Calu3 (cell line): ENCODE results near the gene FEM1B. TPM values are rescaled to one million over a fixed set of nuclear protein-coding genes. Genes with fewer than 3 reads are reported as not detected.

Experiments used
- BruUV-seq: library from RNA; stranded (reverse); fragments of 400-500 nt; replicated peaks from 2 replicates; lab custom pipeline; 2021; lab: Mats Ljungman, UMichigan
- CTCF ChIA-PET: fragments of 300-600 bp; sonication (Branson Sonifier 250); formaldehyde crosslinking; loops from one replicate; lab custom pipeline; 2022; ENCODE audit warnings: antibody characterized with exemption; lab: Charles Lee
- DNase-seq: peaks from one replicate; pipeline ENCODE4 v3.0.0; 2022
- H3K27ac Mint-ChIP-seq: one replicate; pipeline ENCODE4 v1.8.0; 2022; ENCODE audit warnings: mixed read lengths; ENCODE audit not compliant: unreplicated experiment
- H3K27me3 Mint-ChIP-seq: one replicate; pipeline ENCODE4 v1.8.0; 2022; ENCODE audit warnings: mixed read lengths; ENCODE audit not compliant: unreplicated experiment
- H3K36me3 Mint-ChIP-seq: one replicate; pipeline ENCODE4 v1.8.0; 2022; ENCODE audit warnings: mild to moderate bottlenecking, moderate library complexity, mixed read lengths; ENCODE audit not compliant: insufficient read depth, unreplicated experiment
- H3K4me1 Mint-ChIP-seq: one replicate; pipeline ENCODE4 v1.8.0; 2022; ENCODE audit warnings: mild to moderate bottlenecking, low read depth, mixed read lengths; ENCODE audit not compliant: unreplicated experiment
- H3K4me3 Mint-ChIP-seq: one replicate; pipeline ENCODE4 v1.8.0; 2022; ENCODE audit warnings: mild to moderate bottlenecking, low read depth, moderate library complexity, mixed read lengths; ENCODE audit not compliant: unreplicated experiment
- H3K9me3 Mint-ChIP-seq: one replicate; pipeline ENCODE4 v1.8.0; 2022; ENCODE audit warnings: low read depth, mixed read lengths; ENCODE audit not compliant: unreplicated experiment
- intact Hi-C: fragments of 100-400 bp; cut with micrococcal nuclease; formaldehyde crosslinking; loops from one replicate; pipeline ENCODE4 v1.10.0; 2022; ENCODE audit not compliant: unreplicated experiment
- total RNA-seq: library from RNA; stranded (reverse); gene quantifications from 2 replicates; pipeline ENCODE4 v1.2.3, GENCODE V29; 2022
- TF ChIP-seq, protein P1 (sequence below): fragments of 200-600 bp; IDR thresholded peaks from one replicate; pipeline ENCODE4 v1.8.0; 2022; ENCODE audit warnings: antibody characterized with exemption; ENCODE audit not compliant: unreplicated experiment

The FEM1B gene
- total RNA-seq, 1 experiment from 2014 or later = 41.4 TPM

DNA sequence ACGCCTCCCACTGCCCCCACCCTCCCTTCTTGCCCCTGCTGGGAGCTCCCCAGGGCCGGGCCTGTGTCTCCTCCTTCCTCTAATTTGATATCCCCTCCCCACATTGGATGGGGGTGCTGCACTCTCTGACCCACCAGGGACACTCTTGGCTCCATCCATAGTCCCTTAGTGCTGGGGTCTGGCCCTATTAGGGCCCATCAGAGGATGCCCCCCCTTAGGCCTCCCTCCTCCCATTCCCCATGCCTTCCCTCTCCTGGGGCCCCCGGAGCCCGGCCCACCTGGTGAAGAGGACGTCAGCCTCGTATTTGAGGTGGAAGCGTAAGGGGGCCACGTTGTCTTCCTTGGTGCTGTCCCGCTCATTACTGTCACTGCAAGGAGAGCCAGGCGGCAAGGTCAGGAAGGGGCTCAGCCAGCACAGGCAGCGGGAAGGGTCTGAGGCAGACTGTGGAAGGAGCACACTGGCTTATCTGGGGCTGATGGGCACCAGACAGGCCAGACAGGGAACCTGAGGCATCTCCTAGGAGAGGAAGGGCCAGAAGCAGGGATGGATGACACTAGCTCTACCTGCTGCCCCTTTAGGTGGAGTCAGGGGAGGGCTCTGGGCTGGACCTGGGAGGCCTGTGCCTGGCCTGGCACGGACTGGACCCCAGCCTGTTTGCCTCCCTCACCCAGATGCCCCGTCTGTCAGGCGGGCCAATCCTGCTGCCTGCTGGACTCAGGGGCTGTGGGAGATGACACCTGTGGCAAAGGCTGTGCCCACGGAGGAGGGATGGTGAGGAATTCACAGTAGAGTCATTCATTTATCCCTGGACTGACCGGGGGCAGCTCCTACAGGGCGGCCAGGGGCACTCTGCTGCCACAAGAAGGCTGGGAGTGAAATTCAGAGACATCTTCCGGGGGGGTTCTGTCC lies 36.2 kb downstream of the FEM1B start:
- no TSS peak for BruUV-seq
- intact Hi-C loops = no loop called here
- no peaks in the 10 kb centered on the region for H3K36me3 Mint-ChIP-seq
- no peaks in the 10 kb centered on the region for H3K9me3 Mint-ChIP-seq
- no peak overlapping the region for H3K27ac Mint-ChIP-seq
- TF ChIP-seq, protein P1, sequence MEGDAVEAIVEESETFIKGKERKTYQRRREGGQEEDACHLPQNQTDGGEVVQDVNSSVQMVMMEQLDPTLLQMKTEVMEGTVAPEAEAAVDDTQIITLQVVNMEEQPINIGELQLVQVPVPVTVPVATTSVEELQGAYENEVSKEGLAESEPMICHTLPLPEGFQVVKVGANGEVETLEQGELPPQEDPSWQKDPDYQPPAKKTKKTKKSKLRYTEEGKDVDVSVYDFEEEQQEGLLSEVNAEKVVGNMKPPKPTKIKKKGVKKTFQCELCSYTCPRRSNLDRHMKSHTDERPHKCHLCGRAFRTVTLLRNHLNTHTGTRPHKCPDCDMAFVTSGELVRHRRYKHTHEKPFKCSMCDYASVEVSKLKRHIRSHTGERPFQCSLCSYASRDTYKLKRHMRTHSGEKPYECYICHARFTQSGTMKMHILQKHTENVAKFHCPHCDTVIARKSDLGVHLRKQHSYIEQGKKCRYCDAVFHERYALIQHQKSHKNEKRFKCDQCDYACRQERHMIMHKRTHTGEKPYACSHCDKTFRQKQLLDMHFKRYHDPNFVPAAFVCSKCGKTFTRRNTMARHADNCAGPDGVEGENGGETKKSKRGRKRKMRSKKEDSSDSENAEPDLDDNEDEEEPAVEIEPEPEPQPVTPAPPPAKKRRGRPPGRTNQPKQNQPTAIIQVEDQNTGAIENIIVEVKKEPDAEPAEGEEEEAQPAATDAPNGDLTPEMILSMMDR = no peak
- CTCF ChIA-PET = no interaction called here
- no peak overlapping the region for H3K4me3 Mint-ChIP-seq
- peaks cover 95% of the 10 kb centered on the region for H3K27me3 Mint-ChIP-seq
- DNase-seq = no peak
- H3K4me1 Mint-ChIP-seq = no peaks in the 10 kb centered on the region

DNA sequence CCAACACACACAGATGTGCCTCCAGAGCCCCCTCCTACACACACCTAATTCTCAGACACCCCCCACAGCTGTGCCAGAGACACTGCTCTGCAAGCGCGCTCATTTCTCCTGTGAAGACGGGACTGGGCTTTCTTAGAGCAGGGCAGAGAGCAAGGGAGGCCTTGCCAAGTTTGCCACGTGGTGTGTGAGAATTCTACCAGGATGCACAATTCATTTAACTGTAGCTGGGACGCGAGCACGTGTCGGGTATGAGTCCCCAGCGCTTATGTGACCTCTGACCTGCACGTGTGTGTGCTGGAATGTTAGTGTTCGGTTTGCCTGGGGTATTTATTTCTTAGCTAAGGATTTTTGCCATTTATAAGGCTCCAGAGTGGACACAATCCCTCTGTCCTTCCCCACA lies 37.0 kb downstream of the FEM1B start:
- CTCF ChIA-PET = no interaction called here
- no TSS peak for BruUV-seq
- peaks cover 99% of the 10 kb centered on the region for H3K27me3 Mint-ChIP-seq
- H3K9me3 Mint-ChIP-seq = no peaks in the 10 kb centered on the region
- no peak overlapping the region for H3K4me3 Mint-ChIP-seq
- no peaks in the 10 kb centered on the region for H3K36me3 Mint-ChIP-seq
- TF ChIP-seq, protein P1 = no peak
- H3K4me1 Mint-ChIP-seq = no peaks in the 10 kb centered on the region
- H3K27ac Mint-ChIP-seq = no peak overlapping the region
- intact Hi-C loops = no loop called here
- no peak for DNase-seq

- no peak overlapping the region for H3K27ac Mint-ChIP-seq
- no peak for DNase-seq
- no peaks in the 10 kb centered on the region for H3K4me1 Mint-ChIP-seq
- CTCF ChIA-PET = interaction anchor here (0.7 to 1.6 kb wide), 3 partner anchors 8 to 242 kb away, joined by 3 to 4 read pairs (median 3); no protein-coding TSS in a partner anchor
- intact Hi-C loops = no loop called here
- no TSS peak for BruUV-seq
- H3K36me3 Mint-ChIP-seq = no peaks in the 10 kb centered on the region
- H3K27me3 Mint-ChIP-seq = peaks cover 99% of the 10 kb centered on the region
- no peak overlapping the region for H3K4me3 Mint-ChIP-seq
- TF ChIP-seq, protein P1 = no peak
- no peaks in the 10 kb centered on the region for H3K9me3 Mint-ChIP-seq
Measured at GRCh38 chr15:68315035-68315434, 37.5 kb downstream of the FEM1B start.

GRCh38 chr15:68315495-68316031 lies 38.0 kb downstream of the FEM1B start:
- H3K4me3 Mint-ChIP-seq = no peak overlapping the region
- CTCF ChIA-PET = interaction anchor here (0.7 to 2.3 kb wide), 6 partner anchors 9 to 610 kb away, joined by 3 to 19 read pairs (median 3); no protein-coding TSS in a partner anchor
- BruUV-seq = no TSS peak
- TF ChIP-seq, protein P1 = no peak
- no peaks in the 10 kb centered on the region for H3K9me3 Mint-ChIP-seq
- H3K27me3 Mint-ChIP-seq = peaks cover 99% of the 10 kb centered on the region
- H3K27ac Mint-ChIP-seq = no peak overlapping the region
- H3K36me3 Mint-ChIP-seq = no peaks in the 10 kb centered on the region
- DNase-seq = no peak
- H3K4me1 Mint-ChIP-seq = no peaks in the 10 kb centered on the region
- intact Hi-C loops = no loop called here
